ENCODE measurements around the gene TMC1. TPM values are rescaled to one million over a fixed set of nuclear protein-coding genes. Genes with fewer than 3 reads are reported as not detected.

Gene TMC1
- total and polyA plus RNA-seq, 2 of the 8 experiments (the other 6 are each of a cell fraction or from before 2014, with no cell fraction given): 0.95 to 0.98 TPM

DNA sequence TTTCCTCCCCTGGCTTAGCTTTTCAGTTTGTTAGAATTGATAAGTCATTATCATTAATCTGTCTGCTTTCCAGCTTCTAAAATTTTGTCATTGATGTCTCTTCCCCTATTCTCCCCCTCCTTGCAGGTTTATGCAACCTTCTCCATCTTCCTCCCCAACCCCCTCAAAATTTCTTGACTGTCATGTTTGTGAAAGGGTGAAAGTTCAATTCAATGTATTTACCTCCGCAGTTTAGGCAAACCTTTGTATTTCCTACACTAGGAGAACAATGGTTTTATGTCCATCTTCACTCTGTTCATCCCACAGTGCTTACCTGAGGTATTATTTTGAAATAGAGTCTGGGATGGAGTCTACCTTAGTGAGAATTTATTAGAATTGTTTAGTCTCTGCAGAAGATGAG, 313.6 kb downstream of the TMC1 start:
- POLR2A ChIA-PET (ENCODE audit: partially characterized antibody): no interaction called here
- Histone ChIP-seq H3K36me3 (ENCODE audit: control insufficient read depth in 2 of 4, insufficient read depth in 4 of 4, low read length in 3 of 4) (no peaks in the 10 kb centered on the region), H2BK20ac (ENCODE audit: low read length) (no peak overlapping the region), H3K4me3 (ENCODE audit: extremely low read depth in 1 of 4, insufficient read depth in 2 of 4, low read depth in 3 of 4, low read length in 4 of 4) (no peak overlapping the region), H3K23ac (ENCODE audit: insufficient read length) (no peak overlapping the region), H3K4me2 (ENCODE audit: insufficient read depth in 1 of 2, low read depth in 2 of 2, low read length in 2 of 2) (no peak overlapping the region), H3K9me3 (ENCODE audit: insufficient read depth in 2 of 2, low read depth in 1 of 2, low read length in 1 of 2) (no peaks in the 10 kb centered on the region), H3K79me2 (ENCODE audit: control insufficient read depth in 1 of 2, insufficient read depth in 2 of 2, low read length in 2 of 2) (no peaks in the 10 kb centered on the region), H4K5ac (ENCODE audit: insufficient read length, low read depth, low read length) (no peak overlapping the region), H3K56ac (replicated peaks; ENCODE audit: insufficient read length, low read depth, low read length) (no peak overlapping the region), H3K23me2 (ENCODE audit: low read depth, low read length) (no peaks in the 10 kb centered on the region), H2BK5ac (ENCODE audit: low read depth, low read length) (no peak overlapping the region), H3K4ac (replicated peaks; ENCODE audit: insufficient read length, low read depth, low read length) (no peak overlapping the region), H2AFZ (ENCODE audit: low read length) (0 out of 2 replicates have a peak overlapping the region, but pooled peaks have one; percentile 60), H3K79me1 (ENCODE audit: low read depth, low read length) (no peaks in the 10 kb centered on the region), H3K14ac (ENCODE audit: insufficient read length) (no peak overlapping the region), H3K27ac (ENCODE audit: low read depth, low read length) (no peak overlapping the region), H3K18ac (ENCODE audit: extremely low read depth, low read length) (no peak overlapping the region), H3K27me3 (replicated peaks in 1 of 4; ENCODE audit: control insufficient read depth in 3 of 4, extremely low read depth in 1 of 4, insufficient read depth in 3 of 4, low read length in 3 of 4) (no peaks in the 10 kb centered on the region), H3K4me1 (replicated peaks in 1 of 4; ENCODE audit: control insufficient read depth in 3 of 4, insufficient read depth in 4 of 4, low read length in 3 of 4) (peaks cover 0 to 4% (median 1%) of the 10 kb centered on the region in 4 experiments; a peak in 3 of 7 replicates), H4K91ac (replicated peaks; ENCODE audit: insufficient read length, low read length) (no peak overlapping the region), H4K20me1 (replicated peaks in 1 of 2; ENCODE audit: control insufficient read depth in 1 of 2, insufficient read depth in 2 of 2, low read length in 2 of 2) (no peaks in the 10 kb centered on the region), H3K9ac (replicated peaks in 1 of 4; ENCODE audit: extremely low read depth in 1 of 4, low read depth in 3 of 4, low read length in 3 of 4) (no peak overlapping the region), H4K8ac (ENCODE audit: extremely low read depth, insufficient read depth, low read length) (no peak overlapping the region), H2BK120ac (replicated peaks; ENCODE audit: low read depth, low read length) (no peak overlapping the region), H2AK5ac (ENCODE audit: low read depth, low read length) (no peak overlapping the region), H2BK12ac (ENCODE audit: low read depth, low read length) (no peak overlapping the region), H2BK15ac (ENCODE audit: low read length) (no peak overlapping the region)
- TF ChIP-seq SAP30 (IDR thresholded peaks at IDR 0.05; ENCODE audit: insufficient read depth, insufficient replicate concordance, low read length) (no peak), RXRA (IDR thresholded peaks at IDR 0.05; ENCODE audit: insufficient read depth, low read depth, low read length) (no peak), SIX5 (IDR thresholded peaks at IDR 0.05; ENCODE audit: low read depth, low read length) (no peak), KDM5A (IDR thresholded peaks at IDR 0.05; ENCODE audit: low read length) (no peak), TBP (IDR thresholded peaks at IDR 0.05; ENCODE audit: low read depth, low read length) (no peak), BCL11A (IDR thresholded peaks at IDR 0.05; ENCODE audit: low read depth in 2 of 2, low read length in 2 of 2) (no peak), NRF1 (IDR thresholded peaks at IDR 0.05; ENCODE audit: low read depth, low read length) (no peak), SRF (IDR thresholded peaks at IDR 0.05; ENCODE audit: low read depth, low read length) (no peak), RBBP5 (IDR thresholded peaks at IDR 0.05; ENCODE audit: borderline replicate concordance, low read depth, low read length) (no peak)
- FAIRE-seq (no peak), DNase-seq (ENCODE audit: low read depth in 1 of 2, low spot score in 2 of 2) (no peak)
- CTCF ChIA-PET (ENCODE audit: partially characterized antibody): interaction anchor here (1.2 kb wide), 1 partner anchor 9 kb away, joined by 6 read pairs; no protein-coding TSS in a partner anchor
- 93% methylated on average over 1 of the region's 1 CpG; no CpG with 5 or more reads in 1 of the 2 experiments for WGBS, 2 experiments (ENCODE audit: extremely low coverage in 1 of 2, insufficient coverage in 1 of 2, insufficient read length in 1 of 2, insufficient replicate concordance in 2 of 2, low coverage in 1 of 2, low lambda C conversion rate in 2 of 2, missing lambda C conversion rate in 1 of 2)

All from H1 (cell line).